Measurements from ENCODE around the gene EWSR1. TPM values are rescaled to one million over a fixed set of nuclear protein-coding genes. Genes with fewer than 3 reads are reported as not detected.

The EWSR1 gene
- total and polyA plus RNA-seq, 7 donors = 78.5 to 230 (median 152) TPM

DNA sequence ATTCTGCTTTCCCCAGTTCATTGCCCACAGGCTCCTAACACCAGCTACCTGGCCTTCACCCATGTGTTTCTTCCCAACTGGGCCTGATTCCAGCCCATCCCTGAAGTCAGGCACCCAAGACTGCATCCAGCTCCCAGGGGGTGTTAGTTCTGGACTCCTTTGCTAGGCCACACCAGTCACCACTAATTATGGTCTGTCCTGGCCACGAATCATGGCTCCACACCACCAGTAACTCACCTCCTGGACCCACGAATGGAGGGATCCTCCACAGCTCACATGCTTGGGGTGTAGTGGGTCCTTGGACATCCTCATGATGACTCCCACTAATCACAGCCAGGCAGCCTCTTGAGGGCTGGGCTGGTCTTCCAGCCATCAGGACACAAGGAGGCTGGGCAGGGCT lies 51.0 kb downstream of the EWSR1 start:
- Histone ChIP-seq H3K36me3 (ENCODE audit: insufficient read depth in 1 of 2, low read depth in 1 of 2) (no peaks in the 10 kb centered on the region), H3K27ac (no peak overlapping the region), H3K27me3 (ENCODE audit: insufficient read depth in 3 of 3, low read length in 2 of 3) (peaks cover 0 to 21% (median 9%) of the 10 kb centered on the region in 3 donors), H3K9me3 (no peaks in the 10 kb centered on the region), H3K4me3 (no peak overlapping the region), H3K4me1 (peaks cover 7% of the 10 kb centered on the region)
- TF ChIP-seq, protein P1, sequence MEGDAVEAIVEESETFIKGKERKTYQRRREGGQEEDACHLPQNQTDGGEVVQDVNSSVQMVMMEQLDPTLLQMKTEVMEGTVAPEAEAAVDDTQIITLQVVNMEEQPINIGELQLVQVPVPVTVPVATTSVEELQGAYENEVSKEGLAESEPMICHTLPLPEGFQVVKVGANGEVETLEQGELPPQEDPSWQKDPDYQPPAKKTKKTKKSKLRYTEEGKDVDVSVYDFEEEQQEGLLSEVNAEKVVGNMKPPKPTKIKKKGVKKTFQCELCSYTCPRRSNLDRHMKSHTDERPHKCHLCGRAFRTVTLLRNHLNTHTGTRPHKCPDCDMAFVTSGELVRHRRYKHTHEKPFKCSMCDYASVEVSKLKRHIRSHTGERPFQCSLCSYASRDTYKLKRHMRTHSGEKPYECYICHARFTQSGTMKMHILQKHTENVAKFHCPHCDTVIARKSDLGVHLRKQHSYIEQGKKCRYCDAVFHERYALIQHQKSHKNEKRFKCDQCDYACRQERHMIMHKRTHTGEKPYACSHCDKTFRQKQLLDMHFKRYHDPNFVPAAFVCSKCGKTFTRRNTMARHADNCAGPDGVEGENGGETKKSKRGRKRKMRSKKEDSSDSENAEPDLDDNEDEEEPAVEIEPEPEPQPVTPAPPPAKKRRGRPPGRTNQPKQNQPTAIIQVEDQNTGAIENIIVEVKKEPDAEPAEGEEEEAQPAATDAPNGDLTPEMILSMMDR (IDR thresholded peaks at IDR 0.05) = no peak
- WGBS, 3 donors = 83 to 97% (median 89%) methylated on average over 2 of the region's 2 CpGs
- intact Hi-C loops (cut with DNase I) = no loop called here
- no peak for DNase-seq
- no peak for ATAC-seq

DNA sequence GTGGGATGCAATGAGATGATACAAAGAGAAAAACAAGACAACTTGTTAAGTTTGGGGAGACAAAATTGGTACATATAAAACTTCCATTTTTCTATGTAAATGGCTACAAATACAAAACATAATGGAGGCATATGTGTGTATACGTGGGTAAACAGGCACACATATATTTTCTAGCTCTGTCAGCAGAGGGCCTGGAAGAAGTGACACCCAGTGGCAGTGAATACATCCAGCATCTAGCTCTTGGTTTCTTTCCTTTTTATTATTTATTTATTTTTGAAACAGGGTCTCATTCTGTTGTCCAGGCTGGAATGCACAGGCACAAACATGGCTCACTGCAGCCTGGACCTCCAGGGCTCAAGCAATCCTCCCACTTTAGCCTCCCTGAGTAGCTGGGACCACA lies 52.5 kb downstream of the EWSR1 start:
- no peak for DNase-seq
- Histone ChIP-seq H3K9me3 (no peaks in the 10 kb centered on the region), H3K36me3 (ENCODE audit: insufficient read depth in 1 of 2, low read depth in 1 of 2) (no peaks in the 10 kb centered on the region), H3K27ac (no peak overlapping the region), H3K27me3 (ENCODE audit: insufficient read depth in 3 of 3, low read length in 2 of 3) (peaks cover 0 to 9% (median 0%) of the 10 kb centered on the region in 3 donors), H3K4me3 (no peak overlapping the region), H3K4me1 (no peaks in the 10 kb centered on the region)
- no peak for ATAC-seq
- intact Hi-C loops (cut with DNase I) = no loop called here
- TF ChIP-seq, protein P1 (IDR thresholded peaks at IDR 0.05) = no peak
- 73 to 81% (median 76%) methylated on average over 1 of the region's 1 CpG for WGBS, 3 donors

DNA sequence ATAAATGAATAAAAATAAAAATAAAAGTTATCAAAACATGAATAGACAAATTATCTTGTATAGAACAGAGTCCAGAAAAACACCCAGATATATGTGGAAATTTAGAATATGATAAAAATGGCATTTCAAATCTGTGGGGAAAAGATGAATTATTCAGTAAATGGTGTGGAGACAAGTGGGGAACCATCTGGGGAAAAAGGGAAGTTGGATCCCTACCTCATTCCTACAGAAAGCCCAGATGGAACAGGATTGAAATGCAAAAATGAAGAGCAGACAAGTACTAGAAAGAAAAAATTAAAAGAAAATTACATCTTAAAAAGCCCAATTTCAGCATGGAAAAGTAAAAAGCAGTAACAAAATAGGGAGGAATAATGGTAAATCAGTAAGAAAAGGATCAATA lies 55.6 kb downstream of the EWSR1 start:
- no peak overlapping the region for H3K27ac ChIP-seq

DNA sequence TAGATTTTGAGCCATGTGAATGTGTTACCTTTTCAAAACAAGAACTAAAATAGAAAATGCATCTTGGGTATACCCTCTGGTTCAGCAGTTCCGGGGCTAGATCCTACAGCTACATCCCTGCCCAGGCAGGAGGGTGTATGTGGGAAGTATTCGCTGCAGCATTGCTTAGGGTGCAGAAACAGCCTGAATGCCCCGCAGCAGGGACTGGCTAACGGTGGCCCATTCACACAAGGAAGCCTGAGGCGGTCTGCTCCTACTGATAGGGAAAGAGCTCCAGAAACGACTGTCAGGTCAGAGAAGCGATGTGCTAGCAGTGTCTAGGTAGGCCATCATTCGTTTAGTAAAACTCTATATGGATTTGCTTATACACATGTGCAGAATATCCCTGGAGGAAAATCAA lies 57.3 kb downstream of the EWSR1 start:
- Histone ChIP-seq H3K36me3 (ENCODE audit: insufficient read depth in 1 of 2, low read depth in 1 of 2) (peaks cover 2 to 28% of the 10 kb centered on the region in 2 donors), H3K9me3 (no peaks in the 10 kb centered on the region), H3K4me3 (no peak overlapping the region), H3K27ac (no peak overlapping the region), H3K27me3 (ENCODE audit: insufficient read depth in 3 of 3, low read length in 2 of 3) (no peaks in the 10 kb centered on the region), H3K4me1 (peaks cover 24% of the 10 kb centered on the region)
- intact Hi-C loops (cut with DNase I) = no loop called here
- 84 to 89% (median 86%) methylated on average over 8 of the region's 8 CpGs for WGBS, 3 donors
- TF ChIP-seq, protein P1 (IDR thresholded peaks at IDR 0.05) = no peak
- no peak for DNase-seq
- ATAC-seq = no peak

More for the DNA sequence above, 55.6 kb downstream of the EWSR1 start:
- Histone ChIP-seq H3K27me3 (ENCODE audit: insufficient read depth in 3 of 3, low read length in 2 of 3) (no peaks in the 10 kb centered on the region), H3K4me1 (peaks cover 9% of the 10 kb centered on the region), H3K36me3 (ENCODE audit: insufficient read depth in 1 of 2, low read depth in 1 of 2) (peaks cover 2 to 27% of the 10 kb centered on the region in 2 donors), H3K4me3 (no peak overlapping the region), H3K9me3 (no peaks in the 10 kb centered on the region)
- TF ChIP-seq, protein P1 (IDR thresholded peaks at IDR 0.05) = no peak
- intact Hi-C loops (cut with DNase I) = no loop called here
- DNase-seq (no peak), ATAC-seq (no peak)

DNA sequence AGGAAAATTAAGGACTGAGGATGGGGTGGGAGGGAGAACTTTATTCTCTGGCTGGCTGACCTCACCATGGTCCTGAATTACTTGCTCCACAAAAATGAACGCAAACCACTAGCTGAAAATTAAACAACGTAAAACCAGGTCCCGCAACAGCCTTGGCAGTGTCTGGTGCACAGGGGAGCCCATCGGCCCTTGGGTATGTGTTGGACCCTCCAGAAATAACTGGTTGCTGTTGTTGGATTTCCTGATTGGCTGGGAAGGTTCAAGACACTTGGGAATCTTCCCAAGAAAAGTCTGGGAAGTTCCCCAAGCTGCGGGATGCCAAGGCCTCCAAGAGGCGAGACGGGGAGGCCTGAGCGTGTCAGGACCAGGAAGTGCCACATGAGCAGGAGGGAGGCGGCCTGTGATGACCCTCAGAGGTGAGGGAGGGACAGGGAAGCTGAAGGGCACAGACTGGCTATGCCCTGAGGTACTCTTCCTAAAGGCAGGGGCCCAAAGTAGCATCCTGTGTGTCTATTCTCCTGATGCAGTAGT lies 57.8 kb downstream of the EWSR1 start:
- H3K9me3 ChIP-seq = no peaks in the 10 kb centered on the region
- intact Hi-C loops (cut with DNase I) = no loop called here
- no peak overlapping the region for H3K4me3 ChIP-seq
- no peak overlapping the region for H3K27ac ChIP-seq
- ATAC-seq = no peak
- TF ChIP-seq, protein P1 (IDR thresholded peaks at IDR 0.05) = no peak
- peaks cover 2 to 33% of the 10 kb centered on the region in 2 donors for H3K36me3 ChIP-seq (ENCODE audit: insufficient read depth in 1 of 2, low read depth in 1 of 2)
- WGBS, 3 donors = 46 to 61% (median 47%) methylated on average over 9 of the region's 9 CpGs
- H3K4me1 ChIP-seq = peaks cover 29% of the 10 kb centered on the region
- H3K27me3 ChIP-seq (ENCODE audit: insufficient read depth in 3 of 3, low read length in 2 of 3) = no peaks in the 10 kb centered on the region
- DNase-seq = no peak

Data from psoas muscle (tissue), 8 donors.